Measurements from ENCODE around the gene STK26. TPM values are rescaled to one million over a fixed set of nuclear protein-coding genes. Genes with fewer than 3 reads are reported as not detected.

Gene STK26
- total RNA-seq, 4 donors from 2014 or later, result 65.9 to 137 (median 111) TPM

DNA sequence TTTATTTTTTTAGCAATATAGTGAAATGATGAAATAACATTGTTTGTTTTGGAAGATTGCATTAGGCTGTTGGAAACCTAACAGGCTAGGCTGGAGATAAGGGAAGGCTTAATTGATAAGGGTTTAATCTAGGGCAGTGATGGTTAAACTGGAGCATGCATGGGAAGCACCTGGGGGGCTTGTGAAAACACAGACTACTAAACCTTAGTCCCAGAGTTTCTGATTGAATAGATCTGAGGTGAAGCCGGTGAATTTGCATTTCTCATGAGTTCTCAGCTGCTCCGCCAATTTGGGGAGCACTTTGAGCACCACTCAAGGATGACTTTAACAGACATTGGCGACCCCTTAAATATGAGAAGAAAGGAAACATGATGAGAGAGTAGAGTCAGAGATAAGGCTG lies 11.5 kb downstream of the STK26 start:
- DNase-seq, result no peak
- H3K27ac ChIP-seq, result no peak overlapping the region
- no peaks in the 10 kb centered on the region for H3K36me3 ChIP-seq
- H3K27me3 ChIP-seq, result peaks cover 0 to 5% of the 10 kb centered on the region in 2 donors
- no peaks in the 10 kb centered on the region for H3K9me3 ChIP-seq
- H3K4me1 ChIP-seq, result no peaks in the 10 kb centered on the region
- intact Hi-C loops (cut with DNase I; ENCODE audit: low total_unique reads), result no loop called here
- TF ChIP-seq, protein P1, sequence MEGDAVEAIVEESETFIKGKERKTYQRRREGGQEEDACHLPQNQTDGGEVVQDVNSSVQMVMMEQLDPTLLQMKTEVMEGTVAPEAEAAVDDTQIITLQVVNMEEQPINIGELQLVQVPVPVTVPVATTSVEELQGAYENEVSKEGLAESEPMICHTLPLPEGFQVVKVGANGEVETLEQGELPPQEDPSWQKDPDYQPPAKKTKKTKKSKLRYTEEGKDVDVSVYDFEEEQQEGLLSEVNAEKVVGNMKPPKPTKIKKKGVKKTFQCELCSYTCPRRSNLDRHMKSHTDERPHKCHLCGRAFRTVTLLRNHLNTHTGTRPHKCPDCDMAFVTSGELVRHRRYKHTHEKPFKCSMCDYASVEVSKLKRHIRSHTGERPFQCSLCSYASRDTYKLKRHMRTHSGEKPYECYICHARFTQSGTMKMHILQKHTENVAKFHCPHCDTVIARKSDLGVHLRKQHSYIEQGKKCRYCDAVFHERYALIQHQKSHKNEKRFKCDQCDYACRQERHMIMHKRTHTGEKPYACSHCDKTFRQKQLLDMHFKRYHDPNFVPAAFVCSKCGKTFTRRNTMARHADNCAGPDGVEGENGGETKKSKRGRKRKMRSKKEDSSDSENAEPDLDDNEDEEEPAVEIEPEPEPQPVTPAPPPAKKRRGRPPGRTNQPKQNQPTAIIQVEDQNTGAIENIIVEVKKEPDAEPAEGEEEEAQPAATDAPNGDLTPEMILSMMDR (IDR thresholded peaks at IDR 0.05), result no peak
- no peak for TF ChIP-seq POLR2A (IDR thresholded peaks at IDR 0.05)
- no peak overlapping the region for H3K4me3 ChIP-seq

DNA sequence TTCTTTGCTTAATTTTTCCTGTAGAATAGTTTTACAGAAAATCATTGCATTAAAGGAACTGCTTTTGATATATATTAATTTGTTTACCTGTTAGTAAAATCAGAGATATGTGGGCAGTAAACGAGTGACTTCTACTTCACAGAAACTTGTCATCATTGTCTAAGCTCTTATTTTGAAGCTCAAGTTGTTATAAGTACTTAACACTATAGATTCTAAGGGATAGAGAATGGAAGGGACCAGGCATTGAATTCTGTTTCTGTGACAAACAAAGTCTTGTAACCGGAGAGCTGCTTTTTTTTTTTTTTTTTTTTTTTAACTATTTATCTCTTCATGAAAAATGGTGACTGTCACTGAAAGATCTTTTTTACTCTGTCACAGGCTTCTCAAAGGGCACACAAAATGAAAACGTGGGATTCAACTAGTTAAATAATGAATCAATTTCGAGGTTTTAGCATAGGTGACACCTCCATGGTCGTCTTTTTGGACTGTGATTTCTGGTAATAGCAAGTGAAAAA lies 14.4 kb downstream of the STK26 start:
- Histone ChIP-seq H3K27ac (no peak overlapping the region), H3K36me3 (no peaks in the 10 kb centered on the region), H3K27me3 (peaks cover 0 to 12% of the 10 kb centered on the region in 2 donors), H3K4me3 (no peak overlapping the region), H3K9me3 (no peaks in the 10 kb centered on the region), H3K4me1 (no peaks in the 10 kb centered on the region)
- intact Hi-C loops (cut with DNase I; ENCODE audit: low total_unique reads), result no loop called here
- no peak for DNase-seq
- TF ChIP-seq, protein P1 (IDR thresholded peaks at IDR 0.05), result no peak
- TF ChIP-seq POLR2A (IDR thresholded peaks at IDR 0.05), result no peak

DNA sequence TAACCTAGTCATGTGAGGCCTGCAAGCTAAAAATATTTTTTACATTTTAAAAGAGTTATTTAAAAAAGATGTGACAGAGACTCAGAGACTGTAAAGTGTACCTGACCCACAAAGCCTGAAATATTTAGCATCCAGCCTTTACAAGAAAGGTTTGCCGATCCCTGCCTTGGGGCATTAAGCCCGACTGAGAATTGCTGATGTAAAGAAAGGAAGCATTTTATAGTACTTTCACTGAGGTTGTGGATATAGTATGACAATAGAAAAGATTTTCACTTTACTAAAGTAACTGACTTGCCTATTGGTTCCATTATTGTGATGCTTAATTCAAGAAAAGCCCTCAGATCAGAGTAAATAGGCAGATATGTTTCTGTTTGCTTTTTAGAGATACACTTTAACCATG lies 17.0 kb downstream of the STK26 start:
- Histone ChIP-seq H3K4me3 (no peak overlapping the region), H3K27ac (no peak overlapping the region), H3K27me3 (peaks cover 0 to 12% of the 10 kb centered on the region in 2 donors), H3K36me3 (no peaks in the 10 kb centered on the region), H3K9me3 (no peaks in the 10 kb centered on the region), H3K4me1 (no peaks in the 10 kb centered on the region)
- no peak for DNase-seq
- TF ChIP-seq, protein P1 (IDR thresholded peaks at IDR 0.05), result no peak
- no peak for TF ChIP-seq POLR2A (IDR thresholded peaks at IDR 0.05)
- intact Hi-C loops (cut with DNase I; ENCODE audit: low total_unique reads), result no loop called here

DNA sequence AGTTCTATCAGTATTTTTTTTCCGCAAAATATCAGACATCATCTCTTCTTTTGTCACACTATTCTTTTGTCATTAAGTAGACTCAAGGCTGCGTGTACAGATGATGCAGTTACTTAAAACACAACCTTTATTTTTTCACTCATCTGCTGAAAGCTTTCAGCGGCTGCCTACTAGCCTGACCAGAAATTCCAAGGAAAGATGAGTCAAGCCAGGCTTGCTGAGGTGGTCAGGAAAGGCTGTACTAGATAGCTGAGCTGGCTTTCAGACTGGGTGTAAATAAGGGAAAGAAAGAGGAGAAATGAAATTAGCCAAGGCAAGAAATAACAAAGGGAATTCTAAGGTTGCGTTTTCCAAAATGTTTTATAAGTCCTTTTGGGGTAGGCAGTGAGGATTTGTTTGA lies 17.9 kb downstream of the STK26 start:
- DNase-seq, result no peak
- Histone ChIP-seq H3K27me3 (peaks cover 0 to 12% of the 10 kb centered on the region in 2 donors), H3K9me3 (no peaks in the 10 kb centered on the region), H3K27ac (no peak overlapping the region), H3K36me3 (no peaks in the 10 kb centered on the region), H3K4me1 (no peaks in the 10 kb centered on the region), H3K4me3 (no peak overlapping the region)
- TF ChIP-seq POLR2A (IDR thresholded peaks at IDR 0.05), result no peak
- TF ChIP-seq, protein P1 (IDR thresholded peaks at IDR 0.05), result no peak
- intact Hi-C loops (cut with DNase I; ENCODE audit: low total_unique reads), result no loop called here

- H3K27me3 ChIP-seq, result peaks cover 0 to 15% of the 10 kb centered on the region in 2 donors
- no peaks in the 10 kb centered on the region for H3K4me1 ChIP-seq
- H3K36me3 ChIP-seq, result no peaks in the 10 kb centered on the region
- TF ChIP-seq POLR2A (IDR thresholded peaks at IDR 0.05), result no peak
- TF ChIP-seq, protein P1 (IDR thresholded peaks at IDR 0.05), result no peak
- DNase-seq, result no peak
- H3K4me3 ChIP-seq, result no peak overlapping the region
- intact Hi-C loops (cut with DNase I; ENCODE audit: low total_unique reads), result no loop called here
- H3K27ac ChIP-seq, result no peak overlapping the region
- H3K9me3 ChIP-seq, result no peaks in the 10 kb centered on the region
Measured at GRCh38 chrX:132043977-132044376, 20.9 kb downstream of the STK26 start.

Measured in uterus (tissue), 4 donors.